Measurements from ENCODE around the gene CAP1. TPM values are rescaled to one million over a fixed set of nuclear protein-coding genes. Genes with fewer than 3 reads are reported as not detected.

The CAP1 gene
- total and polyA plus RNA-seq, 9 of the 15 experiments (the other 6 are each of a cell fraction or from before 2014, with no cell fraction given): 230 to 658 (median 281) TPM

GRCh38 chr1:40057310-40058030 is 16.9 kb downstream of the CAP1 start (continued):
- TF ChIP-seq, protein P1, sequence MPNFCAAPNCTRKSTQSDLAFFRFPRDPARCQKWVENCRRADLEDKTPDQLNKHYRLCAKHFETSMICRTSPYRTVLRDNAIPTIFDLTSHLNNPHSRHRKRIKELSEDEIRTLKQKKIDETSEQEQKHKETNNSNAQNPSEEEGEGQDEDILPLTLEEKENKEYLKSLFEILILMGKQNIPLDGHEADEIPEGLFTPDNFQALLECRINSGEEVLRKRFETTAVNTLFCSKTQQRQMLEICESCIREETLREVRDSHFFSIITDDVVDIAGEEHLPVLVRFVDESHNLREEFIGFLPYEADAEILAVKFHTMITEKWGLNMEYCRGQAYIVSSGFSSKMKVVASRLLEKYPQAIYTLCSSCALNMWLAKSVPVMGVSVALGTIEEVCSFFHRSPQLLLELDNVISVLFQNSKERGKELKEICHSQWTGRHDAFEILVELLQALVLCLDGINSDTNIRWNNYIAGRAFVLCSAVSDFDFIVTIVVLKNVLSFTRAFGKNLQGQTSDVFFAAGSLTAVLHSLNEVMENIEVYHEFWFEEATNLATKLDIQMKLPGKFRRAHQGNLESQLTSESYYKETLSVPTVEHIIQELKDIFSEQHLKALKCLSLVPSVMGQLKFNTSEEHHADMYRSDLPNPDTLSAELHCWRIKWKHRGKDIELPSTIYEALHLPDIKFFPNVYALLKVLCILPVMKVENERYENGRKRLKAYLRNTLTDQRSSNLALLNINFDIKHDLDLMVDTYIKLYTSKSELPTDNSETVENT (CRISPR knock-in tag; IDR thresholded peaks at IDR 0.05): no peak
- no peak for TF ChIP-seq ZNF696 (CRISPR knock-in tag; conservative IDR thresholded peaks at IDR 0.05)
- no peak for TF ChIP-seq NR4A1 (CRISPR knock-in tag; IDR thresholded peaks at IDR 0.05)
- TF ChIP-seq NR4A1 (tag; IDR thresholded peaks at IDR 0.05): no peak
- no peak for TF ChIP-seq TCF7L2 (IDR thresholded peaks at IDR 0.05; ENCODE audit: low read depth, low read length)
- TF ChIP-seq, protein P2, sequence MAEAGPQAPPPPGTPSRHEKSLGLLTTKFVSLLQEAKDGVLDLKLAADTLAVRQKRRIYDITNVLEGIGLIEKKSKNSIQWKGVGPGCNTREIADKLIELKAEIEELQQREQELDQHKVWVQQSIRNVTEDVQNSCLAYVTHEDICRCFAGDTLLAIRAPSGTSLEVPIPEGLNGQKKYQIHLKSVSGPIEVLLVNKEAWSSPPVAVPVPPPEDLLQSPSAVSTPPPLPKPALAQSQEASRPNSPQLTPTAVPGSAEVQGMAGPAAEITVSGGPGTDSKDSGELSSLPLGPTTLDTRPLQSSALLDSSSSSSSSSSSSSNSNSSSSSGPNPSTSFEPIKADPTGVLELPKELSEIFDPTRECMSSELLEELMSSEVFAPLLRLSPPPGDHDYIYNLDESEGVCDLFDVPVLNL (CRISPR knock-in tag; IDR thresholded peaks at IDR 0.05; ENCODE audit: low read depth): no peak
- no peak for TF ChIP-seq SRF (CRISPR knock-in tag; IDR thresholded peaks at IDR 0.05)
- TF ChIP-seq CCAR2 (IDR thresholded peaks at IDR 0.05; ENCODE audit: low read depth, low read length): no peak
- peak; percentile 44; the same call in 1 of the 2 replicates for TF ChIP-seq ZNF324 (CRISPR knock-in tag; IDR thresholded peaks at IDR 0.05)
- no peak for TF ChIP-seq SNRNP70 (optimal IDR thresholded peaks at IDR 0.05; ENCODE audit: low read depth, low read length)
- no peak for TF ChIP-seq ZBTB7A (IDR thresholded peaks at IDR 0.05; ENCODE audit: borderline replicate concordance, control insufficient read depth, low read depth, low read length)
- TF ChIP-seq MAFK (IDR thresholded peaks at IDR 0.05; ENCODE audit: low read length): peak; percentile 38; the same call in 1 of the 2 replicates
- TF ChIP-seq NCOR1 (IDR thresholded peaks at IDR 0.05): peak; percentile 98
- peak; percentile 84 for TF ChIP-seq DMBX1 (CRISPR knock-in tag; IDR thresholded peaks at IDR 0.05; ENCODE audit: borderline replicate concordance)
- no peak for TF ChIP-seq IFI16 (CRISPR knock-in tag; IDR thresholded peaks at IDR 0.05)
- no peak for TF ChIP-seq ZSCAN29 (IDR thresholded peaks at IDR 0.05)
- peak; percentile 49 to 94; a peak in 2 of 4 replicates for TF ChIP-seq TEAD1 (CRISPR knock-in tag; IDR thresholded peaks at IDR 0.05)
- peak; percentile 65; the same call in 1 of the 2 replicates for TF ChIP-seq FOXJ2 (tag; IDR thresholded peaks at IDR 0.05)
- TF ChIP-seq CHD4 (IDR thresholded peaks at IDR 0.05; ENCODE audit: insufficient read depth, insufficient replicate concordance, low read depth, low read length, poor library complexity, severe bottlenecking): no peak
- TF ChIP-seq EGR1 (conservative IDR thresholded peaks at IDR 0.05): no peak
- peak; percentile 100 for TF ChIP-seq SOX6 (IDR thresholded peaks at IDR 0.05)
- TF ChIP-seq ZNF280B (CRISPR knock-in tag; IDR thresholded peaks at IDR 0.05): no peak
- peak; percentile 96 for TF ChIP-seq MECOM (CRISPR knock-in tag; IDR thresholded peaks at IDR 0.05)
- TF ChIP-seq DACH1 (IDR thresholded peaks at IDR 0.05; ENCODE audit: partially characterized antibody): no peak
- no peak for TF ChIP-seq ZNF785 (CRISPR knock-in tag; IDR thresholded peaks at IDR 0.05)
- no peak for TF ChIP-seq RBM15 (IDR thresholded peaks at IDR 0.05; ENCODE audit: insufficient read depth, low read length)
